ENCODE results near the gene IFTAP. TPM values are rescaled to one million over a fixed set of nuclear protein-coding genes. Genes with fewer than 3 reads are reported as not detected.

Gene IFTAP
- total RNA-seq, 1 donor from 2014 or later: 15.2 TPM

- intact Hi-C loops (cut with DNase I): no loop called here
- Histone ChIP-seq H3K4me1 (no peaks in the 10 kb centered on the region), H3K36me3 (no peaks in the 10 kb centered on the region), H3K27me3 (ENCODE audit: low read depth) (no peaks in the 10 kb centered on the region), H3K27ac (no peak overlapping the region), H3K9me3 (no peaks in the 10 kb centered on the region), H3K4me3 (no peak overlapping the region)
- ATAC-seq: no peak
- TF ChIP-seq CTCF (IDR thresholded peaks at IDR 0.05): no peak
- DNase-seq: no peak
Measured at GRCh38 chr11:36695111-36695510, 100.8 kb downstream of the IFTAP start.

- Histone ChIP-seq H3K4me3 (no peak overlapping the region), H3K27me3 (ENCODE audit: low read depth) (no peaks in the 10 kb centered on the region), H3K9me3 (no peaks in the 10 kb centered on the region), H3K27ac (no peak overlapping the region), H3K36me3 (no peaks in the 10 kb centered on the region), H3K4me1 (no peaks in the 10 kb centered on the region)
- intact Hi-C loops (cut with DNase I): no loop called here
- ATAC-seq (no peak), DNase-seq (no peak)
- TF ChIP-seq CTCF (IDR thresholded peaks at IDR 0.05): no peak
Measured at GRCh38 chr11:36695571-36695970, 101.3 kb downstream of the IFTAP start.

GRCh38 chr11:36696550-36696949, 102.2 kb downstream of the IFTAP start:
- Histone ChIP-seq H3K4me3 (no peak overlapping the region), H3K36me3 (no peaks in the 10 kb centered on the region), H3K9me3 (no peaks in the 10 kb centered on the region), H3K4me1 (no peaks in the 10 kb centered on the region), H3K27ac (no peak overlapping the region), H3K27me3 (ENCODE audit: low read depth) (no peaks in the 10 kb centered on the region)
- intact Hi-C loops (cut with DNase I): no loop called here
- no peak for DNase-seq
- no peak for ATAC-seq
- no peak for TF ChIP-seq CTCF (IDR thresholded peaks at IDR 0.05)

- TF ChIP-seq CTCF (IDR thresholded peaks at IDR 0.05): no peak
- no peak overlapping the region for H3K27ac ChIP-seq
- no peaks in the 10 kb centered on the region for H3K9me3 ChIP-seq
- DNase-seq (no peak), ATAC-seq (no peak)
- H3K36me3 ChIP-seq: no peaks in the 10 kb centered on the region
- H3K4me1 ChIP-seq: no peaks in the 10 kb centered on the region
- intact Hi-C loops (cut with DNase I): no loop called here
- no peaks in the 10 kb centered on the region for H3K27me3 ChIP-seq (ENCODE audit: low read depth)
- H3K4me3 ChIP-seq: no peak overlapping the region
Measured at GRCh38 chr11:36699271-36699670, 105.0 kb downstream of the IFTAP start.

- DNase-seq: no peak
- peak in 1 of 2 donors; percentile 27 for ATAC-seq
- Histone ChIP-seq H3K9me3 (no peaks in the 10 kb centered on the region), H3K4me1 (no peaks in the 10 kb centered on the region), H3K36me3 (no peaks in the 10 kb centered on the region), H3K27me3 (ENCODE audit: low read depth) (no peaks in the 10 kb centered on the region), H3K27ac (no peak overlapping the region), H3K4me3 (no peak overlapping the region)
- no peak for TF ChIP-seq CTCF (IDR thresholded peaks at IDR 0.05)
- intact Hi-C loops (cut with DNase I): no loop called here
Measured at GRCh38 chr11:36700246-36700645, 105.9 kb downstream of the IFTAP start.

All from lower lobe of right lung (tissue), 2 donors.